T-helper 22 cell (primary cell): ENCODE measurements around the gene CDH11.

Experiments used
- DNase-seq: peaks from one replicate; pipeline ENCODE4 v3.0.0-alpha.2; 2020; ENCODE audit warnings: low read depth

The CDH11 gene

DNA sequence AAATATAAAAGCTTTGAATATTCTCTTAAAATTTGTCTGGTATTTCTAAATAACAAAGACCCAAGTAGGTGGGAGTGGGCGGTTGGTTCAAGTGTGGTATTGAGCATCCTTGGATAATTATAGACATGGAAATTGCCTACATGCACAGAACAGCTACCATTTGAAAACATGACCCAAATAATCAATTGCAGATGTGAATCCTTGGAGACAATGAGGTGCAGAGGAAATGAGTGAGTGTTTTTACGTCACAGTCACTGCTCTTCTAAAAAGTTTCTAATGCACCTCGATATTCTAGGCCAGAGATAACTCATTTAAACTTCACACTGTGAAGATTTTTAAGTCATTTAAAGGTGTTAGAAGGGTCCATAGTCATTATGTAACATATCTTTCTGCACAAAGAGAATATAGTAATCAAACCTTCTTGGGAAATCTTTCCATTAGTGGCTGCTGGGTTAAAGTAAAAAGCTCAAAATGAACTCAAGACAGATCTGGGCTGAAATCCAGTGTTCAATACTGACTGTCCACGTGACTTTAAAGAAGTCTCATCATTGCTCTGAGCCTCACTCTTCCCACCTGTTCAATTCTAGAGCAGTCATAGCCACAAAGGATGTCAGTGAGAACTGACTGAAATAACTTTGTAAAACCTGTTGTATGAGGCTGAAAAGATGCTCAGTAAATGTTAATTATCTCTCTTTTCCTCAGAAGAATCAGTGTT is 144.5 kb downstream of the CDH11 start:
- DNase-seq, result no peak

DNA sequence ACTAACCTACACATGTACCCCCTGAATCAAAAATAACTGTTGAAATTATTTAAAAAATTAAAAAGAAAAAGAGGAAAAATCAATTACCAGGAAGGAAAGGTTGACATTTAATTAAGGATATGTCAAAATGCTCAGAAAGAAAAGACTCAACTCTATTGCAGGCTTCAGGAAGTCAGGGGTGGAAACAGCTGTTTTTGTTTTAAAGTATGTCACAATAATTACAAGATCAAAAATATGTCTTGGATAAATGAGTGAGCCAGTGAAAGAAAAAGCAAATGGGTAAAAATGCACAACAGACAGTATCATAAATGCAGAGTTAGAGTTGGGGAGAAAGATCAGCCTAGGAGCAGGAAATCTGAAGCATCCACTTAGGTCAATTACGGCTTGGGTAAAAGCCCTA is 146.0 kb downstream of the CDH11 start:
- DNase-seq, result no peak

DNA sequence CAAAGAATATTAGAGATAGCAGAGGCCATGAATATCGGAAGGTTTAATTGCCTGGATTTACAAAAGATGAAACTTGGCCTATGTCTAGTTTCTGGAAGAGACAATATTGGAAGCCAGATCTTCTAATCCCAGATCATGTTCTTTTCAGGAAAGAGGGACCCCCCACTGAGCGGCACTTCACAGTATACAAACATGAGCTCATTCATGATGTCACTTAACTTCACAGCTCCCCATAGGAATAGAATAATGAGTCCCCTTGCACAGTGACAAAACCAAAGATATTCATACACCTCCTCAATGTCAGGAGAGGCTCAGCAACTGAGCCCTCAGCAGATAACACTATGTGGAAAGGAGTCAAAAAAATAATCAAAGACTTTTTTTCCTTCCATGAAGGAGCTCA is 147.5 kb downstream of the CDH11 start:
- DNase-seq, result no peak

DNA sequence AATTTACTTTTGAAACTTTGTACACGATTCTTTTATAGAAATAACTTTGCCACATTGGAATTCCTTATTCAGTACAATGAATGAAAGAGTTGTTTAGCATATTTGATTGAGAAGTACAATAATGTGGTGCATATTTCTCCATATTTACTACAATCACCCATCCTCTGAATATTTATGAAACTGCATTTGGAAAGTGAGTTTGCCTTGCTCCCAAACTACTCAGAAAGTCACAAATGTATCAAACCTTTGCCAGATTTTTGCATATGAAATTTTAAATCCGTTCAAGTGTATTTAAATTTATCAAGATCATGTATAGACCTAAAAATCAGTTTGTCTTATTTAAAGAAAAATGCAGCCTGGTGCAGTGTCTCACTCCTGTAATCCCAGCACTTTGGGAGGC is 148.7 kb downstream of the CDH11 start:
- no peak for DNase-seq

DNA sequence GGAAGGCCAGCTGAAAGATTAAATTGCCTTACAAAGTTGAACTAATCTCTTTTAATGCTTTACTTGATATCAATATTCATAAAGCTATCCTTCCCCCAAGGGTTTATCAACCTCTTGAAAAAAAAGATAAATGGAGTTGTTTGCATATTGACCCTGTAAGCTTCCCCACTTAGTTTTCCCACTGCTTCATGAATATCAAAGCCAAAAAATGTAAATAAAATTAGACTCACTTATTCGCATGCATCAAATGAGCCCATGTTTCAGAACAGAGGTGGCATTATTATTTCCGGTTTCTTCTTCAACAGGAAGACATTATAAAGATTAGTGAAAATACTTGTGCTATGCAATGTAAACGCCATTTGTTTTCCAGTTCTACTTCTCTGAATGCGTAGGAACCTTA is 150.7 kb downstream of the CDH11 start:
- no peak for DNase-seq

DNA sequence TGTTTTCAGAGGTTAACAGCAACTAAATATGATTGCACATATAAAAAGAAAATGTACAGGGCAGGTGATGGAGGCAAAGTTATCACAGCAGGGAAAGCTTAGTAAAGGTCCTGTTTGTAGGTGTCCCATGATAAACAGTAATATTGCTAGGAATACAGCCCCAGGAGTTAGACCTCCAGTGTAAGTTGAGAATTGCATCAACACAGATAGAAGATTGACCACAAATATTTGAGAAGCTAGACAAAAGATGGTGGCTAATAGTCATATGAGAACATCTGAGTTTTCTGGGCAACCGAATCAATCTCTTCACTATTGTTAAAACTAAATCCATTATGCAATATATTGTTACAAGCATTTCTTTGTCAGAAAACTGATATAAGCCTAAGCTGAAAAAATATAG is 152.6 kb downstream of the CDH11 start:
- DNase-seq, result no peak

DNA sequence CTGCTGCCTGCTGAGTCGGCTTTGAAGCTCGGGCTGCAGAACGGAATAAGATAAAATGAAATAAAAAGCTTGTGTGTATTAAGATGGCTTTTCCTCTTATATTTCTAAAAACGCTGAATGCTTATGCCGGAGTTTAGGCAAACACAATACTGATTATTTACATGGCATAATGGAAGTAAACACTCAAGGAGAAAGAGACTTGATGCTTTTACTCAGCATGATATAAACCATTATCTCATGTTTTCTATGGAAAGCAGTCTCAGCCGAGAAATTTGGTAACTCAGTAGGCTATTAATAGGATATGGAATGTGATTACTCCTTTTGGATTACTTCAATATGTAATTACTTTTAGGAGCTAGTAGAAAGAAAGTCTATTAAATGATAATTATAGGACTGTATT is 153.3 kb downstream of the CDH11 start:
- no peak for DNase-seq

DNA sequence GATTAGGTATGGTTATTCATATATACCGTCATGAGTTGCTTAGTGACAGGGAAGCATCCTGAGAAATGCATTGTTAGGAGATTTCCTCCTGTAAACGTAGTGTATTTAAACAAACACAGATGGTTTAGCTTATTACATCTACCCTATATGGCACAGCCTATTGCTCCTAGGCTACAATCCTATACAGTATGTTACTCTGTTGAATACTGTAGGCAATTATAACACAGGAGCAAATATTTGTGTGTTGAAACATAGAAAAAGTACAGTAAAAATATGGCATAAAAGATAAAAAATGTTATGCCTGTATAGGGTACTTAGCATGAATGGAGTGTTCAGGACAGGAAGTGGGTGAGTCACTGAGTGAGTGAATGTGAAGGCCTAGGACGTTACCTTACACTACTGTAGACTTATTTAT is 157.7 kb downstream of the CDH11 start:
- DNase-seq, result no peak

DNA sequence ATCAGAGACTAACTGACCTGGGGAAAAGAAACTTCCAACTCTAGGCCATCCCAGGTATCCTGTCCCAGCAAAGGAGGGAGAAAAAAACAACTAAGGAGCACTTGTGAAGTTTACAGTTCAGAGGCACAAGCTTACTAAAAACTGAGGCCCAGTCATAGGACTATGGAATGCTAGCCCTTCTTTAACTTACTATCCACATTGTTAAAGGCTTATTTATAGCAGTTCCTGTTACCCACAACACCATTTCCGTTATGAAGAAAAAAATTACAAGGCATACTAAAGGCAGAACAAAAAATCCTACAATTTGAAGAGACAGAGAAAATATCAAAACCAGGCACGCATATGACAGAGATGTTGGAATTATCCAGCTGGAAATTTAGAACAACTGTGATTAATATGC is 159.1 kb downstream of the CDH11 start:
- DNase-seq, result no peak

DNA sequence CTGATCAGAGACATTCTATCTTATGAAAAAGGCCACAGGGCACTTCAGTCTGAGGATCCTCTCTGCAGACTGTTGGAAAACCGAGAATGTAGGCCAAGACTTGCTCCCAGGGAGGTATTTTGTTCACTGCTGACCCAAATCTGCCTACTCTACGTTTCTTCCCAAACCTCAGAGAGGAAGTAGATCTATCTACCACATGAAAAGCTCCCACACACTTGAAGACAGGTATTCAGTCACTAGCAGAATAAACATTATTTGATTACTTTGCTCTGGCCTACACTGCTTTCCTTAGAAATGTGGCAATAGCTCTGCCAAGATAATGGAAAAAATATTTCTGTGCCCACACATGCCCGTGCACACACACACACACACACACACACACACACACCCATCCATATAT is 164.6 kb downstream of the CDH11 start:
- DNase-seq, result no peak

DNA sequence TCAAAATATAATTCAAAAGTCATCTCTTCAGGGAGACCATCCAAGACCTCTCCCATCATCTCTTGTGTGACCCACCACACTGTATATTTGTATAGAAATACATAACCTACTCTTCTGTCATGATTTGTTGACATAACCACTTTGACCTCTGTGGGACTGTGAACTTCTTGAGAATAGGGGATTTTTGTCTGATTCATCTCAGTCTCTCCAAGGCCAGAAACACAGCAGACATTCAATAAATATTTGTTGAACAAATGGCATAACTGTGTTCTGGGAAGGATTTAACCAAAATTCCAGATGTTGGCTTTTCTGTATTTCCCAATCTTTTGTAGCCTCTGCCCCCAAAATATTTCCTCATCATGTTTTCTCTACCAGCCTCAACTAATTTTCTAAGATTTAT is 169.7 kb downstream of the CDH11 start:
- DNase-seq, result no peak

DNA sequence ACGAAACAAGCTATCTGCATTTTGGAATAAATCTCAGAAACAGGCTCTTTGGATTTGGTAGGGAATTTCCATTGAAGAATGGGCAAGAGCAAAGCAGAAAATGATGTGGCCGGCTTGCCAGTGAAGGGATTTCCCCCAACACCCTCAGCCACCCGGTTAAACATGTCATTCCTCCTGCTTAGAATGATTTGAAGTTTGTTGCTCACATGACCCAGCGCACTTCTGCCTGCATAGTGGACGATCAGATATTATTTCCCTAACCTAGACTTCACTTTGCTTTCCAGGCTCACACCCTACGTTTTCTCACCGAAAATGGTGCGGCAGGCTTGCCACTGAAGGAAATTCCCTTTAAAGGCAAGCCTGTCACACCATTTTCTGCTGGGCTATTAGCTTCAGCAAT is 170.7 kb downstream of the CDH11 start:
- DNase-seq, result no peak

DNA sequence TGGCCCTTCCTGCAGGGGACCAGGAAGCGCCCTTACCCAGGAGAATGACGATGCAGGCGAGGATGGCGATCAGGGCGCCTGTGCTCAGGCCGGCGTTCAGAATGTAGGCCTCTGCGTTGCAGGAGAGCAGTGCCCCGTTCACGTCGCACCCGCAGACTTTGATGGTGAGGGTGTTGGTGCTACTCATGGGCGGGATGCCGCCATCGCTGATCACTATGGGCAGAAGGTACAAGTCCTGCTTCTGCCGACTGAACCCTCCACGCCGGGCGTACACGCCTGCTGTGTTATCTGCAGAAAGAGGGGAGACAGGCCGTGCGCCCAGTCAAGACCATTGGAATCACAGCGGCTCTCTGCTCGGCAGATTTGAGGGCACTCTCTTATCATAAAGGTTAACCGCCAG is 171.1 kb downstream of the CDH11 start:
- no peak for DNase-seq

DNA sequence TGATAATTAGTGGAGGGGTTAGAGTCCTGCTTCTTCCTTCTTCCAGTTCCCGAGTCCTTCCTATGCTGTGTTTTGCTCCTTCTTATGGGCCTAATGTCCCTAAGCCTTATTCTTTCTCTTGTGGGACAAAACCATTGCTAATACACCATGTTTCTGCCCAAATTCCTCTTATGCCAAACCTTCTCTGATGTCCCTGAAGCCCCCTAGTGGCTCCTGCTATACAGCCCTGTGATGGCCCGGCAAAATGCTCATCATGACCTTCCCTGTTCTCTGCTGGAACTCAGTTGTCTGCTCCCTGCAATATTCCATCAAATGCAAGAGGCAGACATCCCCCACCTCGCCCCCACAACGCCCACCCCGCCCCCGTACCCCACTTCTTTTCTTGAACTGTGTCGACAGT is 171.6 kb downstream of the CDH11 start:
- no peak for DNase-seq

DNA sequence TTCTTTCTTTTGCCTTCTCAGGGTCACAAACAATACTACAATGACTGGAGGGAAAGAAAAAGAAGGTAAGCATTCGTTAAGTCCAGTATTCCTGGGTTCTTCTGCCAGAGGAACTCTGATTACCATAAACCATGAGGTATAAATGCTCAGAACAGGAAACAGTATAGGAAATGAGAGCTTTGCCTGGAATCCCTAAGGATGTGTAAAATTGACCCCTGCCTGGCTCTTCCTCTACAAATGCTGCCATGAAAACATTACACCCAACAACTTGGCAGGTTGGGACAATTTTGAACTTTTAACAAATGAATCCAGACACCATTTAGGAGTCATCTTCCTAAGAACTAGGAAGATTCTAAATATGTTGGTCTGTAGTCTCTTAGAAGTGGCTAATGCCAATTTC is 173.8 kb downstream of the CDH11 start:
- no peak for DNase-seq

DNA sequence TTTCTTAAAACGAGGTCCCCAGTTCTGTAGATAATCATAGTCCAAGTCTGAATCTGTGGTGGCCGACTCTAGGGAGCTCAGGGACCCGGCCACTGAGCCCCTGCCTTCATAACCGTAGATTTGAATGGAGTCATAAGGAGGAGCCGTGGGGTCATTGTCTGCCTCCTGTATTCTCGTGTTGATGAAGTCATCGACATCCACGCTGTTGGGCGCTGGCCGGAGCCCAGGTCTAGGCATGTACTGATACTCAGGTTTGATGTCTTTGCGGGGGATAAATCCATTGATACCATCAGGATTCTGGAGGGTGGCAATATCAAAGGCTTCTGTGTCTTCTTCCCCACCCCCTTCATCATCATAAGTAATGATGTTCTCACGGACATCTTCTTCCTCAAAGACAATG is 174.2 kb downstream of the CDH11 start:
- DNase-seq, result no peak

DNA sequence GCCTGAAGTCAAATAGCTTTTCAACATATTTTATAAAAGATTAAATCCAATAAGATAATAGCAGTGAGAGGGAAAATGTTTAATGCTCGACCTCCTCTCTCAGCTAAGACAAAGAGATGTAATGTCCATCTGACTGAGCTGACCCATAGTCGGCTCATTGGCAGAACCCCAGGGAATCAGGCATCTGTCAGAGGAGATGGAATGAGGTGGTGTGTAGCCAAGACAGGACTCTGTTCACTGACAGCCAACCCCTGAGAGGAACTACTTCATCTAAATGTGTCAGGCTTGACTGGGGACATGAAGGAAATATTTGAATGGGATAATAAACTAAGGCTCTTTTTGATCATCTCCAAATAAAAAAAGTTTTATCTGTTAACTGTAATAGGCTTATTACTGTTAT is 188.0 kb downstream of the CDH11 start:
- no peak for DNase-seq

DNA sequence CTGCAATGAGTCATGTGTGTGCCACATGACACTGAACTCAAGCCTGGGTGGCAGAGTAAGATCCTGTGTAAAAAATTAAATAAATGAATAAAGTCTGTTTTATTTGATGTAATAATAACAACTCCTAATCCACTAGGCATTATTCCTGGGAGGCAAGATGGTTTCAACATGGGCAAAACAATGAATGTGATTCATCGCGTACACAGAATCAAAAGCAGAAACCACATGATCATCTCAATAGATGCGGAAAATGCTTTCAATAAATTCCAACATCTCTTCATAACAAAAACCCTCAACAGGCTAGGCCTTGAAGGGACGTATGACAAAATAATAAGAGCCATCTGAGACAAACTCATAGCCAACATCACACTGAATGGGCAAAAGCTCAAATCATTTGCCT is 195.4 kb downstream of the CDH11 start:
- no peak for DNase-seq

DNA sequence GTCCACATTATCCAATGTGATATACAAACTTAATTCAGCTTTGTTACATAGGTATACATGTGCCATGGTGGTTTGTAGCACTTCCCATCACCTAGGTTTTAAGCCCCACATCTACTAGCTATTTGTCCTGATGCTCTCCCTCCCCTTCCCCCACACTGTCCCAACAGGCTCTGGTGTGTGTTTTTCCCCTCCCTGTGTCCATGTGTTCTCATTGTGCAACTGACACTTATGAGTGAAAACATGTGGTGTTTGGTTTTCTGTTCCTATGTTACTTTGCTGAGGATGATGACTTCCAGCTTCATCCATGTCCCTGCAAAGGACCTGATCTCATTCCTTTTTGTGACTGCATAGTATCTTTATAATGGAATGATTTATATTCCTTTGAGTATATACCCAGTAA is 196.7 kb downstream of the CDH11 start:
- no peak for DNase-seq

DNA sequence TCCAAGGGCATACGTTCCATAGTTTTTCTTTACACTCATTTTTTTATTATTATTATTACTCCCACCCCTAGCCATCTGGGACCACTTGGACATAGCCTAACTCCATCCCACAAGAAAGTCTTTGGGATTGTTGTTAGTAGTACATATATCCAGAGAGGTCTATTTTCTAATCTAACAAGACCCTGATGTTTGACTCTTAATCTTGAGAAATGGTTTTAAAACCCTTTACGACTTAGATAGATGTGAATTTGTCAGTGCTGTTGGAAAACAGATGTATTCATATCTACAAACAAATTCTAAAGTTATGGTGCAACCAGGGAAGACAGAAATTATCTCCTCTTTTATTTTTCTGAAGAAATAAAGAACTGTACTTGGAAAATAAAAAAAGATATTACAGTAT is 197.8 kb downstream of the CDH11 start:
- DNase-seq, result no peak

DNA sequence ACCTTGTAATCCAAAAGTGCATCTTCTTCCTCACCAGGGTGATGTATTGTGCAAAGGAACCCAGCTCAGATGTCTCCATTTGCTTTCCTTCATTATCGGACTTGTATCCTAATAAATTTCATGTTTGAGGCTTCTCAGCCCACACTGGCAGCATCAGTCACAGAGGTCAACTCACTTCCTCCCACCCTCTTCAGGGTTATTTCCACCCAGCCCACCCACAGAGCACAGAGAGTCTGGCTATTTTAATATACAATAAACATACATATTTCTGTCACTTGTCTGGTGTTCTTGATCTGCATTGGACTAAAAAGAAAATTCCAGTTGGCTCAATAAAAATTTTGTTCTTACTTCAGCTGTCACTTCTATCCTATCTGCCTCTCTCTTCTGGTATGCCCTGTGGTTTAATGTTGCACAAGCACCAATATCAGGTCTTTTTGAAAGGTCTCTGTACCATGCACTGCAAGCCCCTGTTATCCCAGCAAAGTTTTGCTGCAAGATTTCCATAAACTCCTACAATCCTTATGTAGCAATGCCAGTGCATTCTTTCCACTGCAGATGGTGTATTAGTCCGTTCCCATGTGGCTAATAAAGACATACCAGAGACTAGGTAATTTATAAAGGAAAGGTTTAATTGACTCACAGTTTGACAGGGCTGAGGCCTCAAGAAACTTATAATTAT is 201.8 kb downstream of the CDH11 start:
- DNase-seq, result no peak

DNA sequence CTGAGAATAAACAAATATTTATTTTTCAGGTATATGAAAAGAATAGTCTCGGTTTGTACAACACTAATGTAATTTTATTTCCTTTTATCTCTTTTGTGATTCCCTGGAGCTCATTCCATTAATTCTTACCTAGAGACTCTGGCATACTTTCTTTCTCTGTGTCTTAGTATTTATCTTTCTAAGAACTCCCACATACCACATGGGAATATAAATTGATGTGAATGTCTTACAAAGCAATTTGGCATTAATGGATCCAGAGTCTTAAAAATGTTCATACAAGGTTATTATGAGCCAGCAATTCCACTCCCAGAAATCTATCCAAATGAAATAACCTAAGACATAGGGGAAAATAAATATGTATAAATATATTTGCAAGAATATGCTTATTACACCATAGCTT is 202.7 kb downstream of the CDH11 start:
- no peak for DNase-seq

DNA sequence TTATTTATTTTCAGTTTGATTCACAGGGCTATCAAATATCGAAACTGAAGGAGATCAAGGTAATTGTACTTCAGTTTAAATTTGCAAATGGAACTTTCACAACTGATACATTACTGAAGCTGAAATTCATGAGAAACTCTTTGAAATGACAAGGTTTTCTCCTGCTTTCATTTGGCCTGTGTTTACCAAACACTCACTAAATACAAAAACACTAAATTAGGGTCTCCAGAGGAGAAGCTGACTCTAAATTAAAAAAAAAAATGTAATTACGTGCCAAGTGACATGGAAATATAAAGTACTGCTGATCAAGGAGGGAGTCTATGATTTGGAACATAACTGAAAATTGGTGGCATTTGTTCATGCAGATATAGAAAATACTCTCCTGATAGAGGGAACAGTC is 205.8 kb downstream of the CDH11 start:
- no peak for DNase-seq

DNA sequence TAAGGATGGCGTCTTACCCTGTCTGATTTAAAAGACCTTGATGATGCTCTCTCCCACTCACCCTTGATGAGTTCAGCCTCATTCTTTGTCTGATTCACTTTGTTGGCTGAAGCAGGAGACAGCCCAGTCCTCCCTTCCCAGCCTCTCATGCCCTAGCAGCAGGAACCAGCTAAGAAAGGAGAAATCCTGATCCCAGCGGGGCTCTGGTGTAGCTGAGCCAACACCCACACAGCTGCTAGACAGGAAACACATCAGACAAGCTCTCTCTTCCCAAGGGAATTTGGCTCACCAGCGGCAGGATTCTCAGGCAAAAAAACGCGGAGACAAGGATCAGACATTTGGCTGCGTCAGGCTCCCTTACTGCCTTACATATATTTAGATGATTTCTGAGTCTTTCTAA is 211.5 kb downstream of the CDH11 start:
- no peak for DNase-seq
